ENCODE data around the gene CNBD2.
"Not testable (repeated sequence)": the region's sequence is repeated elsewhere in the genome, so short reads cannot be mapped to it uniquely, and the experiment has no call there.

Gene CNBD2

DNA sequence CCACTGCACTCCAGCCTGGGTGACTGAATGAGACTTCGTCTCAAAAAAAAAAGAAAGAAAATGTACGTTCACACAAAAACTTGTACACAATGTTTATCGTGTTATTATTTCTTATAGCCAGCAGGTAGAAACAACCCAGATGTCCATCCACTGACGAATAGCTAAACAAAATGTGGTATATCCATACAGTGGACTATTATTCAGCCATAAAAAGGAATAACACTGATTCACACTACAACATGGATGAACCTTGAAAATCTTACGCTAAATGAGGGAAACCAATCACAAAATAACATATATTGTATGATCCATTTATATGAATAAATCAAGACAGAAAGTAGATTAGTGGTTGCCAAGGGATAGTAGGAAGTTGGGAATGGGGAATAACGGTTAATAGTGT, 111.1 kb downstream of the CNBD2 start:
- TF ChIP-seq, protein P1, sequence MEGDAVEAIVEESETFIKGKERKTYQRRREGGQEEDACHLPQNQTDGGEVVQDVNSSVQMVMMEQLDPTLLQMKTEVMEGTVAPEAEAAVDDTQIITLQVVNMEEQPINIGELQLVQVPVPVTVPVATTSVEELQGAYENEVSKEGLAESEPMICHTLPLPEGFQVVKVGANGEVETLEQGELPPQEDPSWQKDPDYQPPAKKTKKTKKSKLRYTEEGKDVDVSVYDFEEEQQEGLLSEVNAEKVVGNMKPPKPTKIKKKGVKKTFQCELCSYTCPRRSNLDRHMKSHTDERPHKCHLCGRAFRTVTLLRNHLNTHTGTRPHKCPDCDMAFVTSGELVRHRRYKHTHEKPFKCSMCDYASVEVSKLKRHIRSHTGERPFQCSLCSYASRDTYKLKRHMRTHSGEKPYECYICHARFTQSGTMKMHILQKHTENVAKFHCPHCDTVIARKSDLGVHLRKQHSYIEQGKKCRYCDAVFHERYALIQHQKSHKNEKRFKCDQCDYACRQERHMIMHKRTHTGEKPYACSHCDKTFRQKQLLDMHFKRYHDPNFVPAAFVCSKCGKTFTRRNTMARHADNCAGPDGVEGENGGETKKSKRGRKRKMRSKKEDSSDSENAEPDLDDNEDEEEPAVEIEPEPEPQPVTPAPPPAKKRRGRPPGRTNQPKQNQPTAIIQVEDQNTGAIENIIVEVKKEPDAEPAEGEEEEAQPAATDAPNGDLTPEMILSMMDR (IDR thresholded peaks at IDR 0.05; ENCODE audit: insufficient read depth, low read depth, low read length, missing control alignments), result no peak
- no peak for DNase-seq (ENCODE audit: low read depth)
- H3K4me3 ChIP-seq (ENCODE audit: low read depth, low read length), result no peak overlapping the region

- DNase-seq (ENCODE audit: low read depth), result not testable (repeated sequence)
These were observed 111.6 kb downstream of the CNBD2 start for GRCh38 chr20:36079984-36080383.

More at GRCh38 chr20:36079984-36080383, 111.6 kb downstream of the CNBD2 start:
- H3K4me3 ChIP-seq (ENCODE audit: low read depth, low read length), result not testable (repeated sequence)
